Measurements from ENCODE around the gene KRTCAP2.

Gene KRTCAP2

GRCh38 chr1:155184835-155185782 lies 12.0 kb upstream of the KRTCAP2 start:
- H3K4me1 ChIP-seq, result no peaks in the 10 kb centered on the region
- no peaks in the 10 kb centered on the region for H3K27me3 ChIP-seq (ENCODE audit: control insufficient read depth, insufficient read depth, low read length)
- no peak overlapping the region for H3K4me3 ChIP-seq (ENCODE audit: low read depth, low read length)
- H3K9ac ChIP-seq, result no peak overlapping the region
- H3K36me3 ChIP-seq (ENCODE audit: control insufficient read depth, insufficient read depth, low read length), result no peaks in the 10 kb centered on the region
- TF ChIP-seq CTCF (IDR thresholded peaks at IDR 0.05), result no peak
- H3K27ac ChIP-seq, result no peak overlapping the region
- H3K4me2 ChIP-seq (ENCODE audit: low read length), result no peak overlapping the region
- no peaks in the 10 kb centered on the region for H3K79me2 ChIP-seq
- H3K9me3 ChIP-seq (ENCODE audit: control insufficient read depth, low read length), result no peaks in the 10 kb centered on the region
- no peak overlapping the region for H2AFZ ChIP-seq

DNA sequence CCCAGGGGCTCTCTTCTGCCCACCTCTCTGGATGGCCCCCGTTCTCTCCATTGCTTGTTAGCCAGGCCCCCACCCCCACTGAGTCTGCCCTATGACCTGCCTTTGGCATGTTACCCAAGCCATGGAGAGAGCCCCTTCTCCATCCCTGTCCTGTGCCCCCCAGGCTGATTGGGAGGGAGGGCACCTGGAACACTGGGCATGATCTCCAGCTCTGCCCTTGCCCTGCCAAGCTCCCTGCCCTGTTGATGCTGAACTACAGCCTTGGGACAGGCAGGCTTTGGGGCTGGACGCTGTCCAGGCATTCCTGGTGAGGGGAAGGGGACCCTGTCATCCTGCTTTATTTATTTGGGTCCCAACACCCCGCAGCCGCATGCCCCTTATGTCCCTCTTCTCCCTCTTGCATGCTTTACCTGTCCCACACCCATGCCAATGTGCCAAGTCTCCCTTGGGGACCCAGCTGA lies 11.3 kb upstream of the KRTCAP2 start:
- H2AFZ ChIP-seq, result no peak overlapping the region
- no peaks in the 10 kb centered on the region for H3K9me3 ChIP-seq (ENCODE audit: control insufficient read depth, low read length)
- TF ChIP-seq CTCF (IDR thresholded peaks at IDR 0.05), result no peak
- H3K79me2 ChIP-seq, result no peaks in the 10 kb centered on the region
- no peaks in the 10 kb centered on the region for H3K4me1 ChIP-seq
- H3K27ac ChIP-seq, result no peak overlapping the region
- no peak overlapping the region for H3K4me2 ChIP-seq (ENCODE audit: low read length)
- H3K4me3 ChIP-seq (ENCODE audit: low read depth, low read length), result no peak overlapping the region
- no peaks in the 10 kb centered on the region for H3K27me3 ChIP-seq (ENCODE audit: control insufficient read depth, insufficient read depth, low read length)
- no peaks in the 10 kb centered on the region for H3K36me3 ChIP-seq (ENCODE audit: control insufficient read depth, insufficient read depth, low read length)
- no peak overlapping the region for H3K9ac ChIP-seq

GRCh38 chr1:155183775-155184221 lies 10.7 kb upstream of the KRTCAP2 start:
- Histone ChIP-seq H3K36me3 (ENCODE audit: control insufficient read depth, insufficient read depth, low read length) (no peaks in the 10 kb centered on the region), H3K4me2 (ENCODE audit: low read length) (no peak overlapping the region), H2AFZ (no peak overlapping the region), H3K4me1 (no peaks in the 10 kb centered on the region), H3K9me3 (ENCODE audit: control insufficient read depth, low read length) (no peaks in the 10 kb centered on the region), H3K27ac (no peak overlapping the region), H3K4me3 (ENCODE audit: low read depth, low read length) (no peak overlapping the region), H3K27me3 (ENCODE audit: control insufficient read depth, insufficient read depth, low read length) (no peaks in the 10 kb centered on the region), H3K79me2 (no peaks in the 10 kb centered on the region), H3K9ac (no peak overlapping the region)
- TF ChIP-seq CTCF (IDR thresholded peaks at IDR 0.05), result no peak

- no peak overlapping the region for H3K9ac ChIP-seq
- no peaks in the 10 kb centered on the region for H3K9me3 ChIP-seq (ENCODE audit: control insufficient read depth, low read length)
- TF ChIP-seq CTCF (IDR thresholded peaks at IDR 0.05), result no peak
- H3K4me2 ChIP-seq (ENCODE audit: low read length), result no peak overlapping the region
- H3K4me3 ChIP-seq (ENCODE audit: low read depth, low read length), result no peak overlapping the region
- no peak overlapping the region for H3K27ac ChIP-seq
- no peaks in the 10 kb centered on the region for H3K36me3 ChIP-seq (ENCODE audit: control insufficient read depth, insufficient read depth, low read length)
- no peaks in the 10 kb centered on the region for H3K27me3 ChIP-seq (ENCODE audit: control insufficient read depth, insufficient read depth, low read length)
- H3K4me1 ChIP-seq, result no peaks in the 10 kb centered on the region
- no peaks in the 10 kb centered on the region for H3K79me2 ChIP-seq
- H2AFZ ChIP-seq, result no peak overlapping the region
These were observed 9.0 kb upstream of the KRTCAP2 start for GRCh38 chr1:155182052-155182550.

Data from parathyroid adenoma (tissue), 2 donors.